DND-41 (cell line): ENCODE data around the gene HLA-DMB.

ENCODE experiments used
- EZH2 ChIP-seq: IDR thresholded peaks from 3 replicates; pipeline ENCODE4 v1.6.1; 2012; ENCODE audit warnings: borderline replicate concordance, low read depth, mild to moderate bottlenecking, moderate library complexity, low read length, inconsistent platforms; ENCODE audit not compliant: severe bottlenecking
- TF ChIP-seq, protein P1 (sequence below): IDR thresholded peaks from 2 replicates; pipeline ENCODE4 v1.5.1; 2012; ENCODE audit warnings: borderline replicate concordance, low read length, moderate library complexity, mild to moderate bottlenecking; ENCODE audit not compliant: poor library complexity, severe bottlenecking; ENCODE audit errors: extremely low read depth

DNA sequence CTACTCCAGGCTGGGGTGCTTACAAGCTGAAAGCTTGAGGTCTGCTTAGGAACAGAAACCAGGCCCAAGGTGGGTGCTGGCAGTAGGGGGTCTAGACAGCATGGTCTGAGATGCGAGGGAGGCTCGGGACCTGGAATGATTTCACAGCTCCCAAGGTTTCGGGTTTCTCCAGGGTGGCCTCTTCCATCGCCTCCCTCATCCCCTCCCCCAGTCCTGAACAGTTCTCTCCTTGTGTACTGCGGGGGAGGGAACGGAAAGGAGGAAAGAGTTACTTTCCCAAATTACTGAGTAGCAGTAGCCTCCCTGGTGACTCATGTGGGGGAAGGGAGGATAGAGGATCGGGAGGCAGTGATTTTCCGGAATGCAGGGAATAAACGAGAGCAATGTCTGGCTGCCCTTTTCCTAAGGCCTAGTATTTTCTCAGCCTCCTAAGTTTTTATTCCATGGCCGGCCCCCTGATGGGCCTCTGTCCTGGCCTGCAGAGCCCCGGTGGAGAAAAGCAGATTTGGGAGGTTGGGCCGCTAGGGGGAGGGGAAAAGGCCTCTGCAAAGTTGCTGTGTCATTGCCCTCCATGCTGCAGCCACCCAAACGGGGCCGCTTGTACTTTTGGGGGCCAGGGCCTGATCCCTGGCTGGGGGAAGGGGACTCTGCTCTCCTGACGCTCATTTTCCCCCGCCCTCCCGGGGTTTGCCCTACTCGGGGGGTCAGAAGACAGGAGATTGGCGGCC is 29.0 kb upstream of the HLA-DMB start:
- no peak for TF ChIP-seq EZH2
- TF ChIP-seq, protein P1, sequence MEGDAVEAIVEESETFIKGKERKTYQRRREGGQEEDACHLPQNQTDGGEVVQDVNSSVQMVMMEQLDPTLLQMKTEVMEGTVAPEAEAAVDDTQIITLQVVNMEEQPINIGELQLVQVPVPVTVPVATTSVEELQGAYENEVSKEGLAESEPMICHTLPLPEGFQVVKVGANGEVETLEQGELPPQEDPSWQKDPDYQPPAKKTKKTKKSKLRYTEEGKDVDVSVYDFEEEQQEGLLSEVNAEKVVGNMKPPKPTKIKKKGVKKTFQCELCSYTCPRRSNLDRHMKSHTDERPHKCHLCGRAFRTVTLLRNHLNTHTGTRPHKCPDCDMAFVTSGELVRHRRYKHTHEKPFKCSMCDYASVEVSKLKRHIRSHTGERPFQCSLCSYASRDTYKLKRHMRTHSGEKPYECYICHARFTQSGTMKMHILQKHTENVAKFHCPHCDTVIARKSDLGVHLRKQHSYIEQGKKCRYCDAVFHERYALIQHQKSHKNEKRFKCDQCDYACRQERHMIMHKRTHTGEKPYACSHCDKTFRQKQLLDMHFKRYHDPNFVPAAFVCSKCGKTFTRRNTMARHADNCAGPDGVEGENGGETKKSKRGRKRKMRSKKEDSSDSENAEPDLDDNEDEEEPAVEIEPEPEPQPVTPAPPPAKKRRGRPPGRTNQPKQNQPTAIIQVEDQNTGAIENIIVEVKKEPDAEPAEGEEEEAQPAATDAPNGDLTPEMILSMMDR, result peak; percentile 23
